Uterus (tissue), 2 donors: ENCODE measurements around the gene EPOP.

Experiments
- POLR2A ChIP-seq, 2 donors: fragments of 450-650 bp; IDR thresholded peaks; one replicate each; pipeline ENCODE4 v1.6.1; 2016; ENCODE audit warnings: antibody characterized with exemption in 2 of 2, mild to moderate bottlenecking in 1 of 2, moderate library complexity in 1 of 2
- TF ChIP-seq, protein P1 (sequence below), 4 experiments: fragments of 200-600 bp in 2 of 4; fragments of 450-650 bp in 2 of 4; sonication (generic) in 2 of 4; IDR thresholded peaks; one replicate each; pipeline ENCODE4 v1.5.1; 2016 to 2019; ENCODE audit warnings: antibody characterized with exemption in 4 of 4, mild to moderate bottlenecking in 2 of 4, moderate library complexity in 1 of 4

DNA sequence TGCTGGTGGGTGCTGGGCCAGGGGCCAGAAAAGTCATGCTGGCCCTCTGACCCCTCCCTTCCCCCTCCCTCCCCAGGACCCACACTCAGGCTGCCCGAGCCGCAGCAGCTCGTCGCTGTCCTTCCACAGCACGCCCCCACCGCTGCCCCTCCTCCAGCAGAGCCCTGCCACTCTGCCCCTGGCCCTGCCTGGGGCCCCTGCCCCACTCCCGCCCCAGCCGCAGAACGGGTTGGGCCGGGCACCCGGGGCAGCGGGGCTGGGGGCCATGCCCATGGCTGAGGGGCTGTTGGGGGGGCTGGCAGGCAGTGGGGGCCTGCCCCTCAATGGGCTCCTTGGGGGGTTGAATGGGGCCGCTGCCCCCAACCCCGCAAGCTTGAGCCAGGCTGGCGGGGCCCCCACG, 47.0 kb upstream of the EPOP start:
- no peak for TF ChIP-seq POLR2A (IDR thresholded peaks at IDR 0.05)
- TF ChIP-seq, protein P1, sequence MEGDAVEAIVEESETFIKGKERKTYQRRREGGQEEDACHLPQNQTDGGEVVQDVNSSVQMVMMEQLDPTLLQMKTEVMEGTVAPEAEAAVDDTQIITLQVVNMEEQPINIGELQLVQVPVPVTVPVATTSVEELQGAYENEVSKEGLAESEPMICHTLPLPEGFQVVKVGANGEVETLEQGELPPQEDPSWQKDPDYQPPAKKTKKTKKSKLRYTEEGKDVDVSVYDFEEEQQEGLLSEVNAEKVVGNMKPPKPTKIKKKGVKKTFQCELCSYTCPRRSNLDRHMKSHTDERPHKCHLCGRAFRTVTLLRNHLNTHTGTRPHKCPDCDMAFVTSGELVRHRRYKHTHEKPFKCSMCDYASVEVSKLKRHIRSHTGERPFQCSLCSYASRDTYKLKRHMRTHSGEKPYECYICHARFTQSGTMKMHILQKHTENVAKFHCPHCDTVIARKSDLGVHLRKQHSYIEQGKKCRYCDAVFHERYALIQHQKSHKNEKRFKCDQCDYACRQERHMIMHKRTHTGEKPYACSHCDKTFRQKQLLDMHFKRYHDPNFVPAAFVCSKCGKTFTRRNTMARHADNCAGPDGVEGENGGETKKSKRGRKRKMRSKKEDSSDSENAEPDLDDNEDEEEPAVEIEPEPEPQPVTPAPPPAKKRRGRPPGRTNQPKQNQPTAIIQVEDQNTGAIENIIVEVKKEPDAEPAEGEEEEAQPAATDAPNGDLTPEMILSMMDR (IDR thresholded peaks at IDR 0.05) = no peak
